Heart left ventricle (tissue), 13 donors: ENCODE measurements around the gene WFDC1.

Experiments
- POLR2A ChIP-seq, 2 donors: fragments of 450-650 bp; IDR thresholded peaks; one replicate each; pipeline ENCODE4 v1.6.1; 2017; ENCODE audit warnings: antibody characterized with exemption in 2 of 2, mild to moderate bottlenecking in 2 of 2, moderate library complexity in 2 of 2
- TF ChIP-seq, protein P1 (sequence below), 12 donors: fragments of 200-600 bp; sonication (generic) in 4 of 12; IDR thresholded peaks; one replicate each; pipeline versions ENCODE4 v1.5.0 to v1.8.0; 2018 to 2022; ENCODE audit warnings: antibody characterized with exemption in 12 of 12, mild to moderate bottlenecking in 5 of 12
- donor health status: ischemic (EF 13 %, LVEDD 7.1; RV severe dilation, severe dysfunction).
- donor health status: DM: no; HTN: yes; CAD: no.
- donor health status: DM: no; HTN: no; CAD: no.
- donor health status: ischemic (EF 25% LVEDD 6.9; RV normal size, moderate dysfunction).
- donor health status: ischemic (EF 25% LVEDD 5.7; RV mildly dilated, moderate dysfunction).
- donor health status: ischemic (EF 35%, LVEDD 5.7; RV mildly dilated, moderate dysfunction).
- donor health status: nonischemic (EF 11% LVEDD 7.7; RV severe dilation, severe dysfunction).
- donor health status: DM: yes; HTN: yes; CAD: no.
- donor health status: PGD.
- donor health status: ischemic (EF 29% LVEDD 5.4; RV normal size, mild dysfunction).
- donor health status: nonischemic (EF 23%, LVEDD 6.1; RV moderate dilation, normal function).

DNA sequence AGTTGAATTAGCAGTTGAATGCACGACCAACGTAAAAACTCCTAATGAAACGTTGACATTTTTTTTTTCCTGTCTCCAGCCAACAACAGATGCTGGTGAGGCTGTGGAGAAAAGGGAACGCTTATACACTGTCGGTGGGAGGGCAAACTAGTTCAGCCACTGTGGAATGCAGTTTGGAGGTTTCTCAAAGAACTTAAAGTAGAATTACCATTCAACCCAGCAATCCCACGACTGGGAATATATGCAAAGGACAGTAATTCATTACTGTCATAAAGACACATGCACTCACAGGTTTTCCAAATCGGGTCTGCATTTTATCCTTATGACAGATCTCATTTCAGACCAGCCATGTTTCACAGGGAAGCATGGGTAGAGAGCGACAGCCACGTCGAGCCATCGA is 3.5 kb upstream of the WFDC1 start:
- TF ChIP-seq, protein P1, sequence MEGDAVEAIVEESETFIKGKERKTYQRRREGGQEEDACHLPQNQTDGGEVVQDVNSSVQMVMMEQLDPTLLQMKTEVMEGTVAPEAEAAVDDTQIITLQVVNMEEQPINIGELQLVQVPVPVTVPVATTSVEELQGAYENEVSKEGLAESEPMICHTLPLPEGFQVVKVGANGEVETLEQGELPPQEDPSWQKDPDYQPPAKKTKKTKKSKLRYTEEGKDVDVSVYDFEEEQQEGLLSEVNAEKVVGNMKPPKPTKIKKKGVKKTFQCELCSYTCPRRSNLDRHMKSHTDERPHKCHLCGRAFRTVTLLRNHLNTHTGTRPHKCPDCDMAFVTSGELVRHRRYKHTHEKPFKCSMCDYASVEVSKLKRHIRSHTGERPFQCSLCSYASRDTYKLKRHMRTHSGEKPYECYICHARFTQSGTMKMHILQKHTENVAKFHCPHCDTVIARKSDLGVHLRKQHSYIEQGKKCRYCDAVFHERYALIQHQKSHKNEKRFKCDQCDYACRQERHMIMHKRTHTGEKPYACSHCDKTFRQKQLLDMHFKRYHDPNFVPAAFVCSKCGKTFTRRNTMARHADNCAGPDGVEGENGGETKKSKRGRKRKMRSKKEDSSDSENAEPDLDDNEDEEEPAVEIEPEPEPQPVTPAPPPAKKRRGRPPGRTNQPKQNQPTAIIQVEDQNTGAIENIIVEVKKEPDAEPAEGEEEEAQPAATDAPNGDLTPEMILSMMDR (IDR thresholded peaks at IDR 0.05) = no peak
- TF ChIP-seq POLR2A (IDR thresholded peaks at IDR 0.05) = no peak
